Epithelial cell of proximal tubule (primary cell): ENCODE results near the gene TMIGD2. TPM values are rescaled to one million over a fixed set of nuclear protein-coding genes. Genes with fewer than 3 reads are reported as not detected.
"Not testable (repeated sequence)": the region's sequence is repeated elsewhere in the genome, so short reads cannot be mapped to it uniquely, and the experiment has no call there.

ENCODE experiments used
- DNase-seq: peaks from one replicate; pipeline ENCODE4 v3.0.0-alpha.2; 2011; ENCODE audit warnings: low read depth
- H3K4me3 ChIP-seq: 2 replicates; pipeline ENCODE4 v1.5.1; 2011; ENCODE audit warnings: low read depth, mild to moderate bottlenecking, low read length
- CTCF ChIP-seq: conservative IDR thresholded peaks from 2 replicates; pipeline ENCODE4 v1.5.1; 2012; ENCODE audit warnings: low read depth, mild to moderate bottlenecking, low read length
- total RNA-seq: library from RNA; depleted of rRNA; stranded (reverse); fragments of >200 nt; gene quantifications from 2 replicates; pipeline ENCODE4 v1.2.3, GENCODE V29; 2015

TMIGD2 gene
- total RNA-seq, 1 donor from 2014 or later = not detected

- DNase-seq = no peak
Measured at GRCh38 chr19:4284176-4284958, 17.8 kb downstream of the TMIGD2 start.

GRCh38 chr19:4279530-4280422, 22.4 kb downstream of the TMIGD2 start:
- no peak for DNase-seq
- H3K4me3 ChIP-seq = no peak overlapping the region
- no peak for TF ChIP-seq CTCF

More at GRCh38 chr19:4284176-4284958, 17.8 kb downstream of the TMIGD2 start:
- TF ChIP-seq CTCF = no peak
- no peak overlapping the region for H3K4me3 ChIP-seq

- TF ChIP-seq CTCF = no peak
- DNase-seq = no peak
- H3K4me3 ChIP-seq = no peak overlapping the region
Measured at GRCh38 chr19:4279267-4279529, 23.0 kb downstream of the TMIGD2 start.

- TF ChIP-seq CTCF = no peak
- DNase-seq = no peak
- H3K4me3 ChIP-seq = no peak within 1 kb of the TSS
Measured at GRCh38 chr19:4278419-4279266, 23.5 kb downstream of the TMIGD2 start, which contains the start of gene SHD. Gene SHD (plus strand): TSS chr19:4279266. CDS start chr19:4280064, 798 bp downstream.

GRCh38 chr19:4278010-4278409, 24.2 kb downstream of the TMIGD2 start:
- no peak for TF ChIP-seq CTCF
- DNase-seq = no peak

GRCh38 chr19:4277191-4277696, 24.9 kb downstream of the TMIGD2 start:
- no peak overlapping the region for H3K4me3 ChIP-seq
- TF ChIP-seq CTCF = no peak
- DNase-seq = no peak

More at GRCh38 chr19:4278010-4278409, 24.2 kb downstream of the TMIGD2 start:
- no peak overlapping the region for H3K4me3 ChIP-seq

- not testable (repeated sequence) for H3K4me3 ChIP-seq, DNase-seq
Measured at GRCh38 chr19:4274321-4274686, 27.9 kb downstream of the TMIGD2 start.
